Astrocyte (in vitro differentiated cells and primary cell): ENCODE data around the gene PLEKHM3.

Experiments used
- EZH2 ChIP-seq: IDR thresholded peaks from 2 replicates; pipeline ENCODE4 v1.6.1; 2012; ENCODE audit warnings: mild to moderate bottlenecking, low read length, inconsistent platforms; ENCODE audit not compliant: insufficient read depth
- TF ChIP-seq, protein P1 (sequence below): IDR thresholded peaks from 2 replicates; pipeline ENCODE4 v1.5.1; 2011; ENCODE audit warnings: low read depth, mild to moderate bottlenecking, inconsistent platforms, low read length, moderate library complexity; ENCODE audit not compliant: insufficient read depth

DNA sequence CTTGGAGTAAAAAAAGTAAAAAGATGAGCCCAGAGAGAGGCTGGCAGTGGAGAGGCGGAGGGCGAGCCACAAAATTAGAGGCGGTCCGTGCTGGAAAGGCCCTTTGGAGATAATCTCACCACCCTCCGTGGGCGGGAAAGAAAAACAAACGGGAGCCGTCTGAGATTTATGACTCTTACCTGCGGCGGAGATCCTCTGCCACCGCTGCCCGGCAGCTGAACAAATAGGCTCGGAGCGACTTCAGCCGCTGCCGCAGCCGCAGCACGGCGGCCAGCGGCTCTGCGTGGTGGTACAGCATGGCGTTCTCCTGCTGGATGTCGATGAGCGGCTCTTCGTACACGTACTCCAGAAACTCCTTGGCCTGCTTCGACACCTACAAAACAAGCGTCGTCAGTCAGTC, 94.6 kb downstream of the PLEKHM3 start:
- TF ChIP-seq, protein P1, sequence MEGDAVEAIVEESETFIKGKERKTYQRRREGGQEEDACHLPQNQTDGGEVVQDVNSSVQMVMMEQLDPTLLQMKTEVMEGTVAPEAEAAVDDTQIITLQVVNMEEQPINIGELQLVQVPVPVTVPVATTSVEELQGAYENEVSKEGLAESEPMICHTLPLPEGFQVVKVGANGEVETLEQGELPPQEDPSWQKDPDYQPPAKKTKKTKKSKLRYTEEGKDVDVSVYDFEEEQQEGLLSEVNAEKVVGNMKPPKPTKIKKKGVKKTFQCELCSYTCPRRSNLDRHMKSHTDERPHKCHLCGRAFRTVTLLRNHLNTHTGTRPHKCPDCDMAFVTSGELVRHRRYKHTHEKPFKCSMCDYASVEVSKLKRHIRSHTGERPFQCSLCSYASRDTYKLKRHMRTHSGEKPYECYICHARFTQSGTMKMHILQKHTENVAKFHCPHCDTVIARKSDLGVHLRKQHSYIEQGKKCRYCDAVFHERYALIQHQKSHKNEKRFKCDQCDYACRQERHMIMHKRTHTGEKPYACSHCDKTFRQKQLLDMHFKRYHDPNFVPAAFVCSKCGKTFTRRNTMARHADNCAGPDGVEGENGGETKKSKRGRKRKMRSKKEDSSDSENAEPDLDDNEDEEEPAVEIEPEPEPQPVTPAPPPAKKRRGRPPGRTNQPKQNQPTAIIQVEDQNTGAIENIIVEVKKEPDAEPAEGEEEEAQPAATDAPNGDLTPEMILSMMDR, result no peak
- TF ChIP-seq EZH2, result no peak
